Measurements from ENCODE around the gene DNAAF2. TPM values are rescaled to one million over a fixed set of nuclear protein-coding genes. Genes with fewer than 3 reads are reported as not detected.

DNAAF2 gene
- total and polyA plus RNA-seq, 2 of the 8 experiments (the other 6 are each of a cell fraction or from before 2014, with no cell fraction given): 12.2 to 30.0 TPM

DNA sequence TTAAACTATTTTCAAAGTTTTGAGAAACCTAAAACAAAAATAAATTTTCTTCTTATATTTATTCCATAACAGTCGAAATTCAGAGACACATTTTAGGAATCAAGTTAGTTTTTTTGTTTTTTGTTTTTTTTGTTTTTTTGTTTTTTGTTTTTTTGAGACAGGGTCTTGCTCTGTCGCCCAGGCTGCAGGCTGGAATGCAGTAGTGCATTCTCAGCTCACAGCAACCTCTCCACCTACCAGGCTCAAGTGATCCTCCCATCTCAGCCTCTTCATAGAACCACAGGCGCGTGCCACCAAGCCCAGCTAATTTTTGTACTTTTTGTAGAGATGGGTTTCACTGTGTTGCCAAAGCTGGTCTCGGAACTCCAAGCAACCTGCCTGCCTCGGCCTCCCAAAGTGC lies 18.5 kb upstream of the DNAAF2 start:
- no peak overlapping the region for H2BK20ac ChIP-seq (ENCODE audit: low read length)
- POLR2A ChIA-PET (ENCODE audit: partially characterized antibody): interaction anchor here (0.7 kb wide), 1 partner anchor 15 kb away, joined by 4 read pairs; no protein-coding TSS in a partner anchor
- H3K9me3 ChIP-seq (ENCODE audit: insufficient read depth in 2 of 2, low read depth in 1 of 2, low read length in 1 of 2): no peaks in the 10 kb centered on the region
- no peaks in the 10 kb centered on the region for H3K4me1 ChIP-seq (replicated peaks in 1 of 4; ENCODE audit: control insufficient read depth in 3 of 4, insufficient read depth in 4 of 4, low read length in 3 of 4)
- no peak overlapping the region for H4K8ac ChIP-seq (ENCODE audit: extremely low read depth, insufficient read depth, low read length)
- no peak overlapping the region for H2BK5ac ChIP-seq (ENCODE audit: low read depth, low read length)
- no peak overlapping the region for H2AFZ ChIP-seq (ENCODE audit: low read length)
- H4K91ac ChIP-seq (replicated peaks; ENCODE audit: insufficient read length, low read length): no peak overlapping the region
- no peak overlapping the region for H3K18ac ChIP-seq (ENCODE audit: extremely low read depth, low read length)
- no peak overlapping the region for H2BK12ac ChIP-seq (ENCODE audit: low read depth, low read length)
- no peaks in the 10 kb centered on the region for H3K27me3 ChIP-seq (replicated peaks in 1 of 4; ENCODE audit: control insufficient read depth in 3 of 4, extremely low read depth in 1 of 4, insufficient read depth in 3 of 4, low read length in 3 of 4)
- TF ChIP-seq KDM1A (IDR thresholded peaks at IDR 0.05; ENCODE audit: borderline replicate concordance, low read length) (no peak), MAFK (IDR thresholded peaks at IDR 0.05; ENCODE audit: low read depth, low read length) (no peak), EGR1 (IDR thresholded peaks at IDR 0.05; ENCODE audit: borderline replicate concordance, low read depth, low read length) (no peak), GTF2F1 (IDR thresholded peaks at IDR 0.05; ENCODE audit: borderline replicate concordance, low read depth, low read length) (no peak), KDM5A (IDR thresholded peaks at IDR 0.05; ENCODE audit: low read length) (no peak), FOSL1 (IDR thresholded peaks at IDR 0.05; ENCODE audit: insufficient read depth, low read depth, low read length) (no peak)
- TF ChIP-seq, protein P1, sequence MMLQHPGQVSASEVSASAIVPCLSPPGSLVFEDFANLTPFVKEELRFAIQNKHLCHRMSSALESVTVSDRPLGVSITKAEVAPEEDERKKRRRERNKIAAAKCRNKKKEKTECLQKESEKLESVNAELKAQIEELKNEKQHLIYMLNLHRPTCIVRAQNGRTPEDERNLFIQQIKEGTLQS (IDR thresholded peaks at IDR 0.05; ENCODE audit: insufficient read depth, low read depth, low read length): no peak
- TF ChIP-seq, protein P2, sequence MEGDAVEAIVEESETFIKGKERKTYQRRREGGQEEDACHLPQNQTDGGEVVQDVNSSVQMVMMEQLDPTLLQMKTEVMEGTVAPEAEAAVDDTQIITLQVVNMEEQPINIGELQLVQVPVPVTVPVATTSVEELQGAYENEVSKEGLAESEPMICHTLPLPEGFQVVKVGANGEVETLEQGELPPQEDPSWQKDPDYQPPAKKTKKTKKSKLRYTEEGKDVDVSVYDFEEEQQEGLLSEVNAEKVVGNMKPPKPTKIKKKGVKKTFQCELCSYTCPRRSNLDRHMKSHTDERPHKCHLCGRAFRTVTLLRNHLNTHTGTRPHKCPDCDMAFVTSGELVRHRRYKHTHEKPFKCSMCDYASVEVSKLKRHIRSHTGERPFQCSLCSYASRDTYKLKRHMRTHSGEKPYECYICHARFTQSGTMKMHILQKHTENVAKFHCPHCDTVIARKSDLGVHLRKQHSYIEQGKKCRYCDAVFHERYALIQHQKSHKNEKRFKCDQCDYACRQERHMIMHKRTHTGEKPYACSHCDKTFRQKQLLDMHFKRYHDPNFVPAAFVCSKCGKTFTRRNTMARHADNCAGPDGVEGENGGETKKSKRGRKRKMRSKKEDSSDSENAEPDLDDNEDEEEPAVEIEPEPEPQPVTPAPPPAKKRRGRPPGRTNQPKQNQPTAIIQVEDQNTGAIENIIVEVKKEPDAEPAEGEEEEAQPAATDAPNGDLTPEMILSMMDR (IDR thresholded peaks at IDR 0.05; ENCODE audit: control extremely low read depth in 1 of 3, insufficient read depth in 1 of 3, low read depth in 1 of 3, low read length in 3 of 3): no peak
- no peak for FAIRE-seq
- H2BK120ac ChIP-seq (replicated peaks; ENCODE audit: low read depth, low read length): no peak overlapping the region
- no peak for DNase-seq (ENCODE audit: low read depth in 1 of 2, low spot score in 2 of 2)
- H3K4ac ChIP-seq (replicated peaks; ENCODE audit: insufficient read length, low read depth, low read length): no peak overlapping the region
- H4K20me1 ChIP-seq (replicated peaks in 1 of 2; ENCODE audit: control insufficient read depth in 1 of 2, insufficient read depth in 2 of 2, low read length in 2 of 2): no peaks in the 10 kb centered on the region
- no peaks in the 10 kb centered on the region for H3K79me1 ChIP-seq (ENCODE audit: low read depth, low read length)
- H3K4me3 ChIP-seq (ENCODE audit: extremely low read depth in 1 of 4, insufficient read depth in 2 of 4, low read depth in 3 of 4, low read length in 4 of 4): no peak overlapping the region
- H3K79me2 ChIP-seq (ENCODE audit: control insufficient read depth in 1 of 2, insufficient read depth in 2 of 2, low read length in 2 of 2): no peaks in the 10 kb centered on the region
- H3K23ac ChIP-seq (ENCODE audit: insufficient read length): no peak overlapping the region
- H3K56ac ChIP-seq (replicated peaks; ENCODE audit: insufficient read length, low read depth, low read length): no peak overlapping the region
- no peaks in the 10 kb centered on the region for H3K23me2 ChIP-seq (ENCODE audit: low read depth, low read length)
- CTCF ChIA-PET (ENCODE audit: partially characterized antibody): interaction anchor here (0.6 kb wide), 1 partner anchor 226 kb away, joined by 3 read pairs; no protein-coding TSS in a partner anchor
- H3K36me3 ChIP-seq (ENCODE audit: control insufficient read depth in 2 of 4, insufficient read depth in 4 of 4, low read length in 3 of 4): peaks cover 0 to 29% (median 7%) of the 10 kb centered on the region in 4 experiments; a peak in 6 of 8 replicates
- no peak overlapping the region for H3K27ac ChIP-seq (ENCODE audit: low read depth, low read length)
- no peak overlapping the region for H3K4me2 ChIP-seq (ENCODE audit: insufficient read depth in 1 of 2, low read depth in 2 of 2, low read length in 2 of 2)
- WGBS, 2 experiments (ENCODE audit: extremely low coverage in 1 of 2, insufficient coverage in 1 of 2, insufficient read length in 1 of 2, insufficient replicate concordance in 2 of 2, low coverage in 1 of 2, low lambda C conversion rate in 2 of 2, missing lambda C conversion rate in 1 of 2): 91% methylated on average over 6 of the region's 6 CpGs; no CpG with 5 or more reads in 1 of the 2 experiments
- no peak overlapping the region for H3K14ac ChIP-seq (ENCODE audit: insufficient read length)
- H4K5ac ChIP-seq (ENCODE audit: insufficient read length, low read depth, low read length): no peak overlapping the region
- H2BK15ac ChIP-seq (ENCODE audit: low read length): no peak overlapping the region
- H2AK5ac ChIP-seq (ENCODE audit: low read depth, low read length): no peak overlapping the region
- H3K9ac ChIP-seq (replicated peaks in 1 of 4; ENCODE audit: extremely low read depth in 1 of 4, low read depth in 3 of 4, low read length in 3 of 4): no peak overlapping the region

Measured in H1 (cell line).